ENCODE measurements around the gene RBM8A. TPM values are rescaled to one million over a fixed set of nuclear protein-coding genes. Genes with fewer than 3 reads are reported as not detected.
A peak's percentile ranks its signal among the peaks of the same experiment; 100 is the strongest.

RBM8A gene
- total RNA-seq, 1 experiment from 2014 or later, result 317 TPM

GRCh38 chr1:145918144-145918991, 8.9 kb downstream of the RBM8A start, which contains the start of gene PEX11B:
TSS of gene PEX11B (minus strand) at chr1:145918717. CDS start at chr1:145918688, 29 bp downstream.
- DNase-seq (ENCODE audit: low read depth), result peak; percentile 82

- no peak for DNase-seq (ENCODE audit: low read depth)
Observed at GRCh38 chr1:145917595-145917994, 9.7 kb downstream of the RBM8A start.

DNA sequence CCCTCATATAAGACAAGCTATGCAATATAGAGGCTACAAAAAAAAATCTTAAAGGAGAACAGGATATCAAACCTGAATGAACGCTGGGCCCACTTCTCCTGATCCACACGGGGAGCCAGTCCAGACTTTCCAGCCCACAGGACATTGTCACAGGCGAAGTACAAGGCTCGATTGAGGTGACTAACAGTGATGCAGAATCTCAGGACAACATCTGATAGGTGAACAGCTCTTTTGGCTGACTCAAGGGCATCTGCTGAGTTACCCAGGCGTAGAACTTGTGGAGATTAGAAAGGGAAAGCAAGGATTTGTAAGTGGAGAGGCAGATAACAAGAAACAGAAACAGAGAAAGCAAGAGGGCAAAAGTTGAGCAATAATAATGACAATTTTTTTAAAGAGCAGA, 10.5 kb downstream of the RBM8A start:
- no peak for DNase-seq (ENCODE audit: low read depth)

DNA sequence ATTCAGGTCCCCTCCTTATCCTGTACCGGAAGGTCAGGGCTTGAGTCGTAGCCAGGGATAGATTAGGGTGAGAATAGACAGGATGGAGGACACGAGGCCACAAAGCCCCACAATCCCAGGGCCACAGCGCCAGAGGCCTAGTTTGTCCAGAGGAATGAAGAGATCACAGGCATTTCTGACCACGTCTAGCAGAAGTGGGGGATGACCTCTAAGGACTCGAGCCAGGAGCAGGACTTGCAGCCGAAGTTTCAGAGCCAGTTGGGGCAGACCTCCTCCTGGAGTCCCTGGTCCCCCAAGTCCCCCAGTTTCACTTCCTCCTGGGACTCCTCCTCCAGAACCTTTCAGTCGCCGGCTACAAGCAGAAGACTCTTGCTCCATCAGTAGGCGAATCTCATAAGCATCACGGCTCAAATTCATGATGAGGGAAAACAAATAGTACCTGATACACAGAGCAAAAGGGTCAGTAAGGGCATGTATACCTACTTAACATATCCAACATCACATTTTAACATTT, 15.1 kb downstream of the RBM8A start:
- no peak for DNase-seq (ENCODE audit: low read depth)

DNA sequence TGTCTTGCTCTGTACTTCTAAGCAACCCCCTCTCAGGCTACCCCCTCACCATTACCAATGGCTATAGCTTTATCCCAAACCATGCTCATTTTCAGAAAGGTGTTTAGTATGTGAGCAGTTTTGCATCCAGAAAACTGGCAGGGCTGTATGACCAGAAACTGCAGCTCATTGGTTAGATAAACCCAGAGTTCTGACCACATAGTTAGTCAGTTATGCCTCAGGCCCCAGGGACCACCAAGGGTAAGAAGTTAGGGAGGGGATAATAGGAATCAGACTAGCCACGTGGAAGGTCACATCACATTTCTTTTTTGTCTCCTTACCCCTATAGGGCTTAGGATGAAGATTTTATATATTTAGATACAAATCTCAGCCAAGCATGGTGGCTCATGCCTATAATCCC, 18.6 kb downstream of the RBM8A start:
- DNase-seq (ENCODE audit: low read depth), result peak; percentile 25

DNA sequence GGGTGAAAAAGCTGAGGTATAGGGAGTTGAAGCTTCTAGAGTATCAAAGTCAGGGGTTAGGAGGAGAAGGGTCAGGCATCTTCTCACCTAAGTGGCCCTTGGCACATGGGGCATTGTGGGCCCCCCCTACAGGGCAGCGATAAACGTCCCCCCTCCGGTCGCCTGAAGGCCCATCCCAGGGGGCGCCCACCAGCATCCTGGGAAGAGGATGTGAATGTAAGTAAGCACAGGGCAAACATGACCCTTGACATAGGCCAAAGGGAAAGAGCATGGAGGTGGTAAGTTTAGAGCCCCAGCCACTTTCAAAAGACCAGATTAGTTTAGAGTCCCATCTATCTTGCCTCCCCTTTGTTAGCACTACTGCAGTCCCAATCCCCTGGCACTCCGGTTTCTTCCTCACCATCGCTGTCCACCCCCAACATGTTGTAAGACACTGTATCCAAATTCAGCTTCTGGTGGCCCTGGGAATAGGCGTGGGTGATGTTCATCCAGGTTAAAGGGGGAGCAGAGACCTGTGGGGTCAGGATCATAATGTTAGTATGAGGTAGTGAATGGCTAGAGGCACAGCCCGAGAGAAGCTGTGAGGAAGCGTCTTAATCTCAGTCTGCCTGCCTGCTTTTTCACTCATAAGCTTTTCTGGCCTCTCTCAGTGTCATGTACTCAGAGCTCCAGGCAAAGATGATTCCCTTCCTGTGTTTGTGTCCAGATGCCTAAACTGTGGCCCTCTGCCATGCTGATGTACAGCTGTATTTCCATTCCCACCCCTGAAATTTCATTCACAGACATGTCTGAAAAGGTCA, 20.1 kb downstream of the RBM8A start:
- DNase-seq (ENCODE audit: low read depth), result no peak

GRCh38 chr1:145901312-145902021, 25.8 kb downstream of the RBM8A start:
- no peak for DNase-seq (ENCODE audit: low read depth)

DNA sequence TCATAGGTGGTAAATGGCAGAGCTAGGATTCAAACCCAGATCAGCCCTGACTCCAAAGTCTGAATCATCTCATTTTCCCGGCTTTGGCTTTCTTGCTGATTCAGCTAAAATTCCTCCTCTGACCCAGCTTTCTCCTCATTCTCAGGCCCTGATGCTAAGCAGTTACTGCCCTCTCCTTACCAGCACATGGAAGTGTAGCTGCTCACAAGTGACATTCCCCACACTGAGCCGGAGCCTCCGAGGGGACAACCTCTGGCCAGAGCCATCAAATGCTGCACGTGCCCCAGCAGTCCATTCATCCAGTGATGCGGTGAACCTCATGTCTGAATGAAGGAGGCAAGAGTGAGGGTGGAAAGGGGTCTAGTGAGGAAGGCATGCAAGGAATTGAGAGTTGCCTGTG, 28.5 kb downstream of the RBM8A start:
- DNase-seq (ENCODE audit: low read depth), result no peak

DNA sequence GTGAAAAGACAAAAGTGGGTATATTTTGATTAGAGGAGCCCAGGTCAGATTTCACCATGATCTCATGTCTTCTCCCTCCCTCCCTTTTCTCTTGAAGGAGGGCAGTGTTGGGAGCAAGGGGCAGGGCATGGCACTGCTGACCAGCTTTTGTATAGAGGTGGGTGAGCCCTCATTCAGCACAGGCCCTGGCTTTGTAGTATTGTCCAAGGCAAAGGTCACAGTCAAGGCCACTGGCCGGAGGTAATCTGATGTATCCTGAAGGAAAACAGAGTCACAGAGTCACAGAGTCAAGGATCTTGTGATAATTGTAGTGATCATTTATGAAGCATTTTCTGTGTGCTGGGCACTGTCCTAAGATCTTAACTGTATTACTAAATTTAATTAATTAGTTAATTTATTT, 29.3 kb downstream of the RBM8A start:
- DNase-seq (ENCODE audit: low read depth), result no peak

DNA sequence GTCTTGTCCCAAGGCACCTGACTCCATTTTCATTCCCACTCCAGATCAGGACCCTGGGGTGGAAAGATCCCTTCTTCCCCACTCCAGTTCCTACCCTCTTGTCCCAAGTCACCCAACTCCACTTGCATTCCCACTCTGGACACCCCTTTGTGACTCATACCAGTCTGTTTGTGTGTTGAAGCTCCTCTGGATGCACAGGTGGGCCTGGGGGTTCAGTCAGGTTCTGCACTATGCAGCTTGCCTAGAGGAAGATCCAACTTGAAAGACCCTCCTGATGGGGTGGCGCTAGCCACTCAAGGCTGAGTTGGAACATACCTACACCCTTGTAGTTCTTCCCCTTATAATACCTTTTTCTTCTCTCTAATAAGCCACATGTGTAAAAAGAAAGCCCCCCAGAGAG, 31.8 kb downstream of the RBM8A start:
- DNase-seq (ENCODE audit: low read depth), result no peak

GRCh38 chr1:145893306-145894055, 33.8 kb downstream of the RBM8A start:
- DNase-seq (ENCODE audit: low read depth), result no peak

DNA sequence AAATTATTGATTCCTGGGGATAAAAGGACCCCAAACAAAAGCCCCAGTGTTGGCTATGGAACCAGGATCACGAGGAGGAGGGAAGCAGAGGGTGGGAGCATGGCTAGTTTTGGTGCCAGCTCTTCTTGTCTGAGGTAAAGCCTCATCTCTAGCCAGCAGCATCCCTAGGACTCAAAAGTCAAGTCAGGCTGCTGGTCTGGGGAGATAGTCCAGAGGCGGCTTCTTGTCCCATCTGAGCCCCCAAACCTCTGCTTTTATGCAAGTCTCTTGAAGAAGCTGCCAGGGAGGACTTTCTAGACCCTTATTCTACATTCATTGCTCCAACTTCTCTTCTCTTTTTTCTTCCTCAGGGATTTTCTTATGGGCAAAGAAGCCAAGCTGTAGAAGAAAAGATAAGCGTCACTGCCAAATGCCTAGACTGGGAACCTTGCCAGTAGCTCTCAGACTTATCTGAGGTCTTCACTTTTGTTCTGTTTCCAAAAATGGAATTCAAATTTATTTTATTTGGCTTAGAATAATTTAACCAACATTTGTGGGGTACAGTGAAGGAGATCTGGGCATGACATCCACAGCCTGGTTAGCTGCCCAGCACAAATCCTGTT, 34.7 kb downstream of the RBM8A start:
- peak; percentile 72 for DNase-seq (ENCODE audit: low read depth)

- DNase-seq (ENCODE audit: low read depth), result peak; percentile 100
Observed at GRCh38 chr1:145891587-145892485, 35.4 kb downstream of the RBM8A start.

DNA sequence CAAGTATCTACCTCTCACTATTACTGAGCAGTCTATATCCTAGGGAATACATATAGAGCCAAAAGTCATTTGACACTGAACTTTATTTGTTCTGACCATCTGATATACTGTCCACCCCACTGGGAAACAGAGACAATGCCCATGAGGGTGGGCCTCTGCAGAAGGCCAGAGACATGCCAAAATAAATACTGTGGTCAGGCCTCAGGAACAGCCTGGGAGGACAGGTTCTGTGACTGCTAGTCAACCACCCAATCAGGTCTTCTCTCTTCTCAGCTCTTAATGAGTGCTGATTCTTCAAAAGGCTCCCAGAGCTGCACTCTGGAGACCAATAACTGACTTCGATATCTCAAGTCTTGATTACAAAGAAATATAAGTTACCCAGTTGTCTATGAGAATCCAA, 36.1 kb downstream of the RBM8A start:
- DNase-seq (ENCODE audit: low read depth), result peak; percentile 29

- DNase-seq (ENCODE audit: low read depth), result no peak
Observed at GRCh38 chr1:145889722-145890121, 37.6 kb downstream of the RBM8A start.

DNA sequence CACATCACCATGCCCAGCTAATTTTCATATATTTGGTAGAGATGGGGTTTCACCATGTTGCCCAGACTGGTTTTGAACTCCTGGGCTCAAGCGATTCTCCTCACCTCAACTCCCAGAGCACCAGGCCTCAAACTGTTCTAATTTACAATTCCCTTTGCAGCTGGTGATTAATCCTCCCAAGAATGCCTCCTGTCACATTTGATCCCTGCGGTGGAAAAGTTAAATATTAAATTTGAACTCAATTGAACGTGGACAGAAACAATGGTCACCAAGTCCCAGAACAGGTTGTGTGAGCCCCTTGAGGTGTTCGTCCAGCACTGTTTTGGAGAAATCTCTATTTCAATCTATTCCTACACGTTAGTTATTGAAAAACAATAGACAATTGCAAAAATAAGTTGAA, 39.7 kb downstream of the RBM8A start:
- DNase-seq (ENCODE audit: low read depth), result peak; percentile 43

- no peak for DNase-seq (ENCODE audit: low read depth)
Observed at GRCh38 chr1:145886816-145887215, 40.5 kb downstream of the RBM8A start.

DNA sequence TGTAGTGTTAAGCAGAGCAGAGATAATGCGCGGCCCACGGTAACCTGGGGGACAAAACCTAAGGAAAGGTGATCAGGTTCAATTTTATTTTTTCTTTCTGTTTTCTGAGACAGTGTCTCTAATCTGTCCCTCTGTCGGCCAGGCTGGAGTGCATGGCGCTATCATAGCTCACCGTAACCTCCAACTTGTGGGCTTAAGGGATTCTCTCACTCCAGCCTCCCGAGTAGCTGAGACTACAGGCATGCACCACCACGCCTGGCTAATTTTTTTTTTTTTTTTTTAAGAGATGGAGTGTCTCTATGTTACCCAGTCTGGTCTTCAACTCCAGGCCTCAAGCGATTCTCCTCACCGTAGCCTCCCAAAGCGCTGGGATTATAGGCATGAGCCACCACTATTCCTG, 40.9 kb downstream of the RBM8A start:
- DNase-seq (ENCODE audit: low read depth), result no peak

GRCh38 chr1:145885738-145886287, 41.5 kb downstream of the RBM8A start, which contains the start of gene ANKRD35:
TSS of gene ANKRD35 (minus strand) at chr1:145885866. CDS start at chr1:145885758, 108 bp downstream.
- peak; percentile 73 for DNase-seq (ENCODE audit: low read depth)
